Ectodermal cell (in vitro differentiated cells): ENCODE data around the gene CPN1.

Source experiments
- H3K27ac ChIP-seq: 2 replicates; pipeline ENCODE4 v1.7.0; 2013; ENCODE audit warnings: mild to moderate bottlenecking, low read depth, low read length; ENCODE audit not compliant: insufficient read depth, poor library complexity, severe bottlenecking
- H3K27me3 ChIP-seq: 2 replicates; pipeline ENCODE4 v1.7.0; 2013; ENCODE audit warnings: mild to moderate bottlenecking, low read length; ENCODE audit not compliant: insufficient read depth, control insufficient read depth, poor library complexity, severe bottlenecking
- H3K36me3 ChIP-seq: one replicate; pipeline ENCODE4 v1.7.0; 2013; ENCODE audit warnings: low read length; ENCODE audit not compliant: control insufficient read depth, insufficient read depth
- H3K4me1 ChIP-seq: one replicate; pipeline ENCODE4 v1.7.0; 2013; ENCODE audit warnings: low read length; ENCODE audit not compliant: control insufficient read depth, insufficient read depth
- H3K4me3 ChIP-seq: 2 replicates; pipeline ENCODE4 v1.7.0; 2013; ENCODE audit warnings: low read depth, low read length, control low read depth; ENCODE audit not compliant: insufficient read depth
- H3K9me3 ChIP-seq: 2 replicates; pipeline ENCODE4 v1.7.0; 2013; ENCODE audit warnings: mild to moderate bottlenecking, low read length, moderate library complexity; ENCODE audit not compliant: control insufficient read depth
- WGBS, 2 experiments: methylation state at CpG; one replicate each; pipeline ENCODE4 v1.1.7; 2013; ENCODE audit warnings: missing lambda C conversion rate in 2 of 2; 5-methylcytosine and 5-hydroxymethylcytosine counted together

The CPN1 gene

DNA sequence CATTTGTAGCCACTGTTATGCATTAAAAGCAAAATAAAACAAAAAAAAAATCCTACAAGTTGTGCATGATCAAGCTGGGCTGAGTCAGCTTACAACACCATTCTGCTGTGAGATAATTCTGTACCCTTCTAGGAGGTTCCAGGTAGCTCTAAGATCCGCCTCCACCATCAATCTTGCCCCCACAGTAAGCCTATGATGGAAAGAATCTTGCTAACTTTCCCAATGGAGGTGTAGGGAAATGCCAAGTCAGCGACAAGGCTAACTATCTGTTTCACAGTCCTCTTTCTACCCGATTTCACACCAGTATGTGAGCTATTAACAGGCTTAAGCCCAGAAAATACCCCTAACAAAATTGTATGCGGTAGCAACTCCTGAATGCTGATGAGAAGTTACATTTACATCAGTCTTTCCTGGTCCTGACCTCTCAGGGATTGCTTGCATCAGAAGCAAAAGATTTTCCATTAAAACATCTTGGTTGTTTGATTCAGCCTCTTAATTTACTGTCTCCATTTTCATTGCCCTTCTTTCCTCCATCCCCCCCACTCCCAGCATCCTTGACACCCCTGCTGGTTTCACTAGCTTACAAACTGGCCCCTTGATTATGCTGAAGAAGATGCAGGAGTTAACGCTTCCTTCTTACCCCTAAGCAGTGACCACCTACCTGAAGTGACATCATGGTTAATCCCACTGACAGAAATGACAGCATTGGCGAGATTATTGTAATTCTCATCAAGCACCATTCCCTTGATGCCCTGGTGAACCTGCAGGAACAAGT, 27.8 kb downstream of the CPN1 start:
- Histone ChIP-seq H3K4me3 (no peak overlapping the region), H3K27me3 (no peaks in the 10 kb centered on the region), H3K27ac (no peak overlapping the region), H3K9me3 (no peaks in the 10 kb centered on the region), H3K4me1 (no peaks in the 10 kb centered on the region), H3K36me3 (no peaks in the 10 kb centered on the region)
- 72 to 74% methylated on average over 6 of the region's 6 CpGs for WGBS, 2 experiments

DNA sequence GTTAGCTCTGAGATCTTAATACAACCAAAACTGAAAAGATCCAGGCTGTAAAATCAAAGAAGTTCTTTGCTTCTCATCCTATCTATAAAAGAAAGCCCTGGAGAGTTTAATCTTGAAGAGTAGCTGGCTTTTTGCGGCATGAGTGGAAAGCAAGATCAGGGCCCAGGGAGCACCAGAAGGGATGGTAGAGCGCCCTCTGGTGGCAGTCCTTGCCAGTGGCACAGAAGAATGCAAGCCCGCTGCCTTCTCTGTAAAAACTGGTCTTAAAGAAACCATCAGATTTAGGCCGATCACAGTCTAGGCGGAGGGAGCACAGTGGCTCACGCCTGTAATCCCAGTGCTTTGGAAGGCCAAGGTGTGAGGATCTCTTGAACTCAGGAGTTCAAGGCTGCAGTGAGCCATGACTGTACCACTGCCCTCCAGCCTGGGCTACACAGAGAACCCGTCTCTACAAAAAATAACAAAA, 35.6 kb downstream of the CPN1 start:
- H3K36me3 ChIP-seq = no peaks in the 10 kb centered on the region
- no peaks in the 10 kb centered on the region for H3K4me1 ChIP-seq
- no peaks in the 10 kb centered on the region for H3K27me3 ChIP-seq
- WGBS, 2 experiments = 36 to 41% methylated on average over 7 of the region's 7 CpGs
- H3K4me3 ChIP-seq = no peak overlapping the region
- H3K9me3 ChIP-seq = no peaks in the 10 kb centered on the region
- H3K27ac ChIP-seq = no peak overlapping the region

DNA sequence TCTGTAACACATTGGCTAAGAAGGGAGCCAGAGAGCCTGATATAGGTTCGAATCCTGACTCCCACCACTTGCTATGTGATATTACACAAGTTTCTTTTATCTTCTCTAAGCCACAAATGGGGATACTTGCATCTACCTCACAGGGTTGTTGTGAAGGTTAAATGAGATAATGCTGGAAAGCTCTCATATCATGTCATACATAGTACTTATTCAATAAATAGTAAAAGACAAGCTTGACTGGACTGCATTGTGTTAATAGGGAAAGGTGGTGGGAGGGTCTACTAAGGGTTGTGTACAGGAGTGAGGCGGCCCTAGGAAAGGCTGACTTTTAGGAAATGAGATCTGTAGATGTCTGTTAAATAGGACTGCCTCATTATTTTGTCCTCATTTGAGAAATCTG, 36.1 kb downstream of the CPN1 start:
- Histone ChIP-seq H3K4me3 (no peak overlapping the region), H3K27ac (no peak overlapping the region), H3K27me3 (no peaks in the 10 kb centered on the region), H3K36me3 (no peaks in the 10 kb centered on the region), H3K4me1 (no peaks in the 10 kb centered on the region), H3K9me3 (no peaks in the 10 kb centered on the region)
- WGBS, 2 experiments = 77 to 81% methylated on average over 2 of the region's 2 CpGs

DNA sequence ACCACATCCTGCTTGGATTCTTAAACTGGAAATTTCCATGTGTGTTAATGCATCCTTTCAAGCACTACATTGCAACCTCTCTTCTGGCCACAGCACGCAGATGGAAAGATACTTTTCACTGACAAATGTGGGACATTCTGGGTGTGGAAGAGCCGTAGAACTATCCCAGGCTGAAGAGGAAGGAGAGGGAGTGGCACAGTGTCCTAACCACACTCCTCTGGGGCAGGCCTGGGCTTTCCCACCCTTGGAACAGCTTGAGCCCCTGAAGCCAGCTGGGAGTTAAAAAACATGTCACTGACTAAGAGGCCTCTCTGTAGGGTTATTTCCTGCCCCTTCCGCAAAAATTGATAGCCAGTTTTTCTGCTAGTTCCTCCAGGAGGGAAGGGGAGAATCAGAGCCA, 37.9 kb downstream of the CPN1 start:
- no peak overlapping the region for H3K27ac ChIP-seq
- H3K36me3 ChIP-seq = no peaks in the 10 kb centered on the region
- 72 to 80% methylated on average over 3 of the region's 3 CpGs for WGBS, 2 experiments
- H3K4me3 ChIP-seq = no peak overlapping the region
- no peaks in the 10 kb centered on the region for H3K4me1 ChIP-seq
- no peaks in the 10 kb centered on the region for H3K27me3 ChIP-seq
- H3K9me3 ChIP-seq = no peaks in the 10 kb centered on the region

DNA sequence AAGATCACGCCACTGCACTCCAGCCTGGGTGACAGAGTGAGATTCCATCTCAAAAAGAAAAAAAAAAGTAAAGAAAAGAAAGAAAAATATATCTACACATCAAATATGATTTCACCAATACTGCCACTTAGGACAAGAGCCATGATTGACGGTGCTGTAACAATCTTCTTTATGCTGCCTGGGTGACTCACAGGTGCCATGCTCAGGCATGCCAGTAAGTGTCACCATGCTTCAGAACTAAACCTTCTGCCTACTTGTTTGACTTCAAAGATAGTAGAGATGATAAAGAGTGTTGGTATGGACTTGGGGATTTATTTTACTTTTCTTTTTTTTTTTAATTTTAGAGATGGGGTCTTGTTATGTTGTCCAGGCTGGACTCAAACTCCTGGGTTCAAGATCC, 38.3 kb downstream of the CPN1 start:
- H3K27ac ChIP-seq = no peak overlapping the region
- no peaks in the 10 kb centered on the region for H3K4me1 ChIP-seq
- no peaks in the 10 kb centered on the region for H3K9me3 ChIP-seq
- no peak overlapping the region for H3K4me3 ChIP-seq
- no peaks in the 10 kb centered on the region for H3K27me3 ChIP-seq
- WGBS, 2 experiments = 86 to 97% methylated on average over 2 of the region's 2 CpGs
- H3K36me3 ChIP-seq = no peaks in the 10 kb centered on the region

DNA sequence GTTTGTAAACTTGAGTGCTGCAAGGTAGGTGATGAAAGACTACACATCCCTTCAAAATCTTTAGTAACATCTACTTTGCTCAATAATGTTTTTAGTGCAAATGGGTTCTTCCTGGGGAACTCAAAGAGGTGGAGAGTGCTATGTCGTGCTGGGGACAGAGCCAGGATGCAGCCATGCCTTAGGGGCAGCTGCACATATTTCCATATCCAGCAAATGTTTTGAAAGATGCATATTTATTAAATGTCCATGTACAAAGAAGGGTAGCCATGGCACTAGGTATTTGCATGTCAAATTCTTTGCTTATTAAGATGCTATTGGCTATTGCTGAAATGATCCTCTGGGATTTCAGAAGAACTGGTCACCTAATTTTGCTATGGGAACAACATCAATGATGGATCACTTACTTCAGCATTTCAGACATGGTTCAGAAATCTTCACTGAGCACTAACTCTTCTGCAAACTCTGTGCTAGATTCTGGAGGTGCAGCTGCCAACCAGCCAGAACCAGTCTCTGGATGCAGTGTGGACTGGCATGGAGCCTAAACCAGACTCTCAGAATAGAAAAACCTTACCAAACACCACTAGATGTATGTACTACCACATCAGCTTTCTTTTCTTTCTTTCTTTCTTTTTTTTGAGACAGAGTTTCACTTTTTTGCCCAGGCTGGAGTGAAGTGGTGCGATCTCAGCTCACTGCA, 40.2 kb downstream of the CPN1 start:
- 88 to 90% methylated on average over 2 of the region's 2 CpGs for WGBS, 2 experiments
- no peak overlapping the region for H3K27ac ChIP-seq

DNA sequence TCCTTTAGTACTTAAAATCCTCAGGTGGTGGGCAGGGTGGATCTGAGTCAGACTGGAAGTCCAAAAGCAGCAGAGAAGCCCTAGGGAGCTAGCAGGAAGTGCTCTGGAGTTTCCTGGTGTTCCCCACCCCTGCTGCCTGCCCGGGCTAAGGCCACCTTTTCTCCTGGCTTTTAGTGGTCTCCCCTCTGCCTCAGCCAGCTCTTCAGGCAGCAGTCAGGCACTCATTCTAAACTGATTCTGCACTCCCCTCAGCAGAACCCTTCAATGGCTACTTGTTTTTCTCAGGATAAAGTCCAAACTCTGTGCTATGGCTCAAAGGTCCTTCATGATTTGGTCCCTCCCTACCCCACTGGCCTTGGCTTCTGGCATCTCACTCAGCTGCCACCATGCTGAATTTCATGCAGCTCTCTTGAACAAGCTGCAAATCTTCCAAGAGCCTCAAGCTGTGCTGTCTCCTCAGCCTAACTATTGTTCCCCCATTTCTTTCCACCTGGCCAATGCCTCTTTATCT, 43.1 kb downstream of the CPN1 start:
- Histone ChIP-seq H3K27ac (no peak overlapping the region), H3K27me3 (no peaks in the 10 kb centered on the region), H3K36me3 (no peaks in the 10 kb centered on the region), H3K9me3 (no peaks in the 10 kb centered on the region), H3K4me1 (no peaks in the 10 kb centered on the region), H3K4me3 (no peak overlapping the region)
- WGBS, 2 experiments = 35 to 56% methylated on average over 1 of the region's 1 CpG

More for the DNA sequence above, 40.2 kb downstream of the CPN1 start:
- Histone ChIP-seq H3K9me3 (no peaks in the 10 kb centered on the region), H3K36me3 (no peaks in the 10 kb centered on the region), H3K4me3 (no peak overlapping the region), H3K27me3 (no peaks in the 10 kb centered on the region), H3K4me1 (no peaks in the 10 kb centered on the region)

DNA sequence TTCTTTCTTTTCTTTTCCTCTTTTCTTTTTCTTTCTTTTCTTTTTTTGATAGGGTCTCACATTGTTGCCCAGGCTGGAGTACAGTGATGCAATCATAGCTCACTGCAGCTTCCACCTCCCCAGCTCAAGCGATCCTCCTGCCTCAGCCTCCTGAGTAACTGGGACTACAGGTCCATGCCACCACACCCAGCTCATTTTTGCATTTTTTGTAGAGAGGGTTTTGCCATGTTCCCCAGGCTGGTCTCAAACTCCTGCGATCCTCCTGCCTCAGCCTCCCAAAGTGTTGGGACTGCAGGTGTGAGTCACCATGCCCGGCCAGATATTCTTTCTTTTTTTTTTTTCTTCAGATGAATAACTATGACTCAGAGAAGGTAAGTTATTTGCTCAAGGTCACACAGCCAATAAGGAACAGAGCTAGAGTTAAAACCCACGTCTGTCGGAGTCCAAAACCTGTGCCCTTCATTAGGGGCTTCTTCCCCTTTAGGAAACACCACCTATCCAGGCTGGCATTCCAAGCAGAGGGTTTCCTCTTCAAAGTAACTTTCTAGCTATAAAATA, 43.8 kb downstream of the CPN1 start:
- Histone ChIP-seq H3K4me3 (no peak overlapping the region), H3K27ac (no peak overlapping the region), H3K27me3 (no peaks in the 10 kb centered on the region), H3K36me3 (no peaks in the 10 kb centered on the region), H3K9me3 (no peaks in the 10 kb centered on the region), H3K4me1 (no peaks in the 10 kb centered on the region)
- WGBS, 2 experiments = 94 to 96% methylated on average over 5 of the region's 5 CpGs

DNA sequence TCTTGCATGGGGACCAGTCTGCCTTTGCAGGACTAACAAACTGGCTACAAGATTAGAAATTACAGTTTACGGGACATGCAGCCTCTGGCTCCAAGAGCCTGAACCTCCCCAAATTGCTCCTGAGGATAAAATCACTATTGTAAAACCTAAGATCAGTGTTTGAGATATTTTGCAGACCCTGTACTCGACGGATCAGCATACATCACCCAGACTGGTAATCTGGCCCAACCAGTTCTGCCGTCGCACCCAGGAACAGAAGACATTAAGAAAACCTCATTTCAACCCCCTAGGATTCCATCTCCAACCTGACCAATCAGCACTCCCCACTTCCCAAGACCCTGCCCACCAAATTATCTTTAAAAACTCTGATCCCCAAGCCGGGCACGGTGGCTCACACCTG, 44.8 kb downstream of the CPN1 start:
- Histone ChIP-seq H3K4me3 (no peak overlapping the region), H3K36me3 (no peaks in the 10 kb centered on the region), H3K27me3 (no peaks in the 10 kb centered on the region), H3K9me3 (no peaks in the 10 kb centered on the region), H3K27ac (no peak overlapping the region), H3K4me1 (no peaks in the 10 kb centered on the region)
- 91 to 95% methylated on average over 7 of the region's 7 CpGs for WGBS, 2 experiments

DNA sequence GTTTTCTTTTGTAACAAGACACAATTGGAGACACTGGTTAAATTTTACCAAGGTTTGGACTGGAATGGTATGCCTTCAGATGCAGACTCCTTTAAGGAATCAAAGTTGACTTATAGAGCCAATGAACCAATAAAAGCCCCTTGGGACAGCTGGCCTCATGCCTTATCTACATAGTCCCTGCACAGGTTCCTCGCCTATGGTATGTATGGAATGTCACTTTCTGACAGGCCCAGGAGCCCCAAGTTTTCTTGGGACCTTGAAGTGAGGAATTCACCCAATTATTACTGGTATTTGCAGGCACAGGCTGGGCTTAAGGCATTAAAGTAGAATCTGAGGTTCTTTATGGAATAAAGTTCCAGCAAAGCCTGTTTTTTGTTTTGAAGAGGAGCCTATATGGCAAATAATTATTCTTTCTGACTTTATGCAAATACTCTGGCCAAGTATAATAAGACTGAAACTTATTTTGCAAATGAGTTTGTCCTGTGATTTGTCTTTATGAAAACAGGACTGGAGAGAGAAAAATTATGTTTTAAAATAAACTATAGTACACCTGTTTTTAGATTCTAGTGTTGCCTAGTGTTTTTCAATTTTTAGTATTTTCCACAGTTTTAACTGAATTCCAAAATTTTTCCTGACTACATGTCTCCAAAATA, 47.8 kb downstream of the CPN1 start:
- Histone ChIP-seq H3K27me3 (no peaks in the 10 kb centered on the region), H3K9me3 (no peaks in the 10 kb centered on the region), H3K4me3 (no peak overlapping the region), H3K27ac (no peak overlapping the region), H3K36me3 (no peaks in the 10 kb centered on the region), H3K4me1 (no peaks in the 10 kb centered on the region)
- WGBS, 2 experiments = 70 to 81% methylated on average over 1 of the region's 1 CpG
